Raji (cell line): ENCODE measurements around the gene WDR13.

Source experiments
- POLR2A ChIP-seq: IDR thresholded peaks from 2 replicates; pipeline ENCODE4 v1.6.1; 2011; ENCODE audit warnings: low read depth, low read length, control low read depth; ENCODE audit not compliant: insufficient read depth

Gene WDR13

DNA sequence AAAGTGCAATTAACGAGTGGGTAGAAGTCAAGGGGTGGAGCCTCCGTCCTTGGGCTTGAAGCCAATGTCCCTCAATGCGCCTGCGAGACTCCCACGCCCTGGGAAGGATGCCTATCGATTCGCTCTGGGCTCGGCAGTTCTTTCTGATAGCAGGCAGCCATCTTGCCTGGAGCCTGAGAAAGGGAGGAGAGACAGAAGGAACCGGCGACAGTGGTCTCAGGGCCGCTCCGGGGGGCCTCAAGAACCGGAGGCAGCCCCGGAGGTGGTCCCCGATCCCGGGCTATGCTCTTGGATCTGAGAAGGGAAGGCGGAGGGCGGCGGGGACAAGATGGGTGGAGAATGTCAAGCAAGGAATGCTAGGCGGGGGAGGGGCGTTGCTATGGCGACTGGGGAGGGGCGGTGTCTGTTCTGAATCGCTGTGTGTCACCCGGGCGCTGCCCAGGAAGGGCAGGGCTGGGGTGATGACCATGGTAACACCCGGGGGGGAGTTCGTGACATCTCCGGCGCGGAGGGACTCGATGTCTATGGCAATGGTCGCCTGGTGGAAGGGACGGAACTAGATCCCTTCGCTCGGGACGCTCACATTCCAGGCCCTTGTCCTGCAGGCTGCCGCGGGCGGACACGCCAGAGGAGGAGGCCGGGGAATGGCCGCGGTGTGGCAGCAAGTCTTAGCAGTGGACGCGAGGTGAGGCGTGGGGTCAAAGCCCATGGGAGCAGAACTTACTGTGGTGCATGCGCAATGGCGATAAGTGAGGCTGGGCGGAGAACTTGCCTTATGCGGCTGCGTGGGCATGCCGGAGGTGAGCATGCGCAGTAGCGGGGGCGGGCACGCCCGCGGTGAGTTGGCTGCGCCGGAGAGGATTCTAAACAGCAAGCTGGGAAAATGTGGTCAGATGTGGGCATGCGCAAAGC lies at the start of gene WDR13:
TSS of gene WDR13 (plus strand) at position 140 of the 912 bp plus-strand sequence. CDS start at position 645, 505 bp downstream.
- peak; percentile 78 for TF ChIP-seq POLR2A

DNA sequence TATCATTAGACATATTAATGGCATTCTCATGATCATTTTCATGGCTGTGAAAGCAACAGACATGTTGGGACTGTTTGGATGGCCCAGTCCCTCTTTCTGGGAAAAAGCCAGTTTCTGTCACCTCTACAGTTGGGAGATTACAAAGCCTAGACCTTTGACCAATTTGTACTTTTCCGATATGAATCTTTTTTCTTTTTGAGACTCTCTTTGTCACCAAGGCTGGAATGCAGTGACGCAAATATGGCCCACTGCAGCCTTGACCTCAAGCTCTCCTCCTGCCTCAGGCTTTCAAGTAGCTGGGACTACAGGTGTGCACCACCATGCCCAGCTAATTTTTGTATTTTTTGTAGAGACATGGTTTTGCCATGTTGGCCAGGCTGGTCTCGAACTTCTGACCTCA lies 48.4 kb upstream of the WDR13 start:
- TF ChIP-seq POLR2A, result no peak

DNA sequence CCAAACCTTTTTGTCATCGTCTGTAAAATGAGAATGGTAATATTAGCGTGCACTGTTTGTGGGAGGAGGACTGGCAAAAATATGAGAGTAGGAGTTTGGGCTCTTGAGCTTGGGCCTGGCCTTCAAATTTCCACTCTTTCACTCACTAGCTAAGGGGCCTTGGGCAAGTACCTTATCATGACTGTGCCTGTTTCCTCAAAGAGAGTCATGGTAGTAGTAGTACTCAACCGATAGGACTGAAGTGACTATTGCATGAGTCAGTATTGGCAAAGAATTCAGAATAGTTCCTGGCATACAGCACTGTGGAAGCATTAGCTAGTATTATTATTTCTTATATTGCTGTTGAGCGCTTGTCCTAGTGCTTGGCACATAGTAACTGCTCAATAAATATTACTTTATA lies 39.0 kb upstream of the WDR13 start:
- no peak for TF ChIP-seq POLR2A

DNA sequence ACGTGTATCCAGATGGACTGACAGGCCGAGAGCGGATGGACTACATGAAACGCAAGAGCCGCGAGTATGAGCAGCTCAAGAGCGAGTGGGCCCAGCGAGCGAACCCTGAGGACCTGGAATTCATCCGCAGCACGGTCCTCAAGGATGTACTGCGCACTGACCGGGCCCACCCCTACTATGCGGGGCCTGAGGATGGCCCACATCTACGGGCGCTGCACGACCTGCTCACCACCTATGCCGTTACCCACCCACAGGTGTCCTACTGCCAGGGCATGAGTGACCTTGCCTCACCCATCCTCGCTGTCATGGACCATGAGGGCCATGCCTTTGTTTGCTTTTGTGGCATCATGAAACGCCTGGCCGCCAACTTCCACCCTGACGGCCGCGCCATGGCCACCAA lies 37.7 kb upstream of the WDR13 start:
- TF ChIP-seq POLR2A, result no peak

DNA sequence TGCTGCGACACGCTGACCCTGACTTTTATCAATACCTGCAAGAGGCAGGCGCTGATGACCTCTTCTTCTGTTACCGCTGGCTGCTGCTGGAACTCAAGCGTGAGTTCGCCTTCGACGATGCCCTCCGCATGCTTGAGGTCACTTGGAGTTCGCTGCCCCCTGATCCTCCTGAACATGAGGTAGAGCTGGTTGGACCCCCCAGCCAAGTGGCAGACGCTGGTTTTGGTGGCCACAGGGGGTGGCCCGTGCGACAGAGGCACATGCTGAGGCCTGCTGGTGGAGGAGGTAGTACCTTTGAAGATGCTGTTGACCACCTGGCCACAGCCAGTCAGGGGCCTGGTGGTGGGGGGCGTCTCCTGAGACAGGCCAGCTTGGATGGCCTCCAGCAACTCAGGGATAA lies 37.2 kb upstream of the WDR13 start:
- no peak for TF ChIP-seq POLR2A

DNA sequence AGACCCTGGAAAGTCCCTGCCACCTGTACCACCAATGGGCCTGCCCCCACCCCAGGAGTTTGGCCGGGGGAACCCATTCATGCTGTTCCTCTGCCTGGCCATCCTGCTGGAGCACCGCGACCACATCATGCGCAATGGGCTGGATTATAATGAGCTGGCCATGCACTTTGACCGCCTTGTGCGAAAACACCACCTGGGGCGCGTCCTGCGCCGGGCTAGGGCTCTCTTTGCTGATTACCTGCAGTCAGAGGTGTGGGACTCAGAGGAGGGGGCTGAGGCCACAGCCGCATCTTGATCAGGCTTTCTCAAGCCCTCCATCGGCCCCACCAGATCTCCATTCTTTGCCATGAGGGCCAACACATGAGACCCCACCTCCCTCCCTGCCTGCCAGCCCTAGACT lies 36.6 kb upstream of the WDR13 start:
- no peak for TF ChIP-seq POLR2A

DNA sequence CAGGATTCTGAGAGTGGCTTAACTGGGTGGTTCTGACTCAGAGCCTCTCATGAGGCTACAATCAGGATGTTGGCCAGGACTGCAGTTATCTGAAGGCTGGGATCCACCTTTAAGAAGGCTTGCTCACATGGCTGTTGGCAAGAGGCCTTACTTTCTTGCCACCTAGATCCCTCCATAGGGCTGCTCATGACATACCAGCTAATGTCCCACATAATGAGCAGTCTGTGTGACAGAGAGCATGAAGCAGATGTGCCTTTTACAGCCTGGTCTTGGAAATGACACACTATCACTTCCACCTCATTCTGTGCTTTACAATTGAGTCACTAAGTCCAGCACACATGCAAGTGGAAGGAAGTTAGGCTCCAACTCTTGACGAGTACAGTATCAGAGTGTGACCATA lies 27.3 kb upstream of the WDR13 start:
- no peak for TF ChIP-seq POLR2A

DNA sequence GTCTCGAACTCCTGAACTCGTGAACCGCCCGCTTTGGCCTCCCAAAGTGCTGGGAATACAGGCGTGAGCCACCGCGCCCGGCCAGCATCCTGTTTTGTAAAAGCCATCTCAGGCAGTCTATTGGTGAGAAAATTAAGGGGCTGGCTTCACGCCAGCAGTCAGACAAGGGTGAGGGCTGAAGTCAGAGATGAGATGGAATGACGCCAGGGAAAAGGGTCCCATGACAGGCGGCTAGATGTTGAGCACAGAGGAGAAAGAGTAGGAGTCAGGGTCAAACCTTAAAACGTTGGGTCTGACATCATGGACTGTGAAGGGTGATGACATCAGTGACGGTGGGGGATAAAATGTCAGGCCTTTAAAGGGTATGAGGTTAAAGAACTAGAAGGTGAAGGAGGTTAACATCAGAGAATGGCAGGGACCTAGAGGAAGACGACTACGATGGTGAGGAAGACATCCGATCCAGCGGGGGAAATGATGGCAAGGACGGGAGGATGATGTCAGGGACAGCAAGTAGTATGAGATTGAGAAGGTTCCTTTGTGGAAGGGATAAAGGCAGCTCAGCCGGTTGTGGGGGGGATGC lies 23.5 kb upstream of the WDR13 start:
- TF ChIP-seq POLR2A, result no peak

DNA sequence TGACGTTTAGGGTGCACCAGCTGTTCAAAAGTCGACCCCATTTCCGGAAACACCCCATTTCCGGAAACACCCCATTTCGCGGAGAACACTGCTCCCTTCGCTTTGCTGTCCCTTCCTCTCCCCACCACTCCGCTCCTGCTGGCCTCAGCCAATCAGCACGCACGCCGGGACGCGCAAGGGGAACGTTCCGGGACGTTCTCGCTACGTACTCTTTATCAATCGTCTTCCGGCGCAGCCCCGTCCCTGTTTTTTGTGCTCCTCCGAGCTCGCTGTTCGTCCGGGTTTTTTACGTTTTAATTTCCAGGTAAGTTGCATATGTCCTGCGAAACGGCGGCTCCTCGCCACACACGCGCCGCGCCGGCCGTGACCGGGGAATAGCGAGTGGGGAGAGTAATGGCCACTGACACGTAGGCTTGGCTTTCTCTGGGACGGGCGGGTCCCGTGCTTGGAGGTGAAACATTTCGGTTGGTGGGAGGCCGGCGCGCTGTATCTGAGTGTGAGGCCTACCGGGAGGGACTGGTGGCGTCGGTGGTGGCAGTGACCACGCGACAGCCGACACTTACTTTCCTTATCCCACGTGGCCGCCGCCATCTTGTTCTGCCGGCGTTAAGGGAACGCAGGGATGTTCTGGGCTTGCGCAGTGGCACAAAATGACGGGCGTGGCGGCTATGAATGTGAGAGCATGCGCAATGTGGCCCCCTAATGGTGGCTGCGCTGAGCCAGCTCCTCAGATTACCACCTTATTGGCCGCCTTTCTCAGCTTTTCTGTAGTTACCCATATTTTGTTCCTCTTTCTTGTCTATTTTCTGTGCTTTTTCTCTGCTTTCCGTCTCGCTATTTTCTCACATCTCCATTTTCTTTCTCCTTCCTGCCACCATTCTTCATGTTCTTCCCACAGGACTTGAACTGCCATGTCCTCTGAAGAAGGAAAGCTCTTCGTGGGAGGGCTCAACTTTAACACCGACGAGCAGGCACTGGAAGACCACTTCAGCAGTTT lies 22.7 kb upstream of the WDR13 start, which contains the start of gene RBM3:
TSS of gene RBM3 (plus strand) at position 215 of the 997 bp plus-strand sequence. CDS start at position 912, 697 bp downstream.
- TF ChIP-seq POLR2A, result peak; percentile 65

DNA sequence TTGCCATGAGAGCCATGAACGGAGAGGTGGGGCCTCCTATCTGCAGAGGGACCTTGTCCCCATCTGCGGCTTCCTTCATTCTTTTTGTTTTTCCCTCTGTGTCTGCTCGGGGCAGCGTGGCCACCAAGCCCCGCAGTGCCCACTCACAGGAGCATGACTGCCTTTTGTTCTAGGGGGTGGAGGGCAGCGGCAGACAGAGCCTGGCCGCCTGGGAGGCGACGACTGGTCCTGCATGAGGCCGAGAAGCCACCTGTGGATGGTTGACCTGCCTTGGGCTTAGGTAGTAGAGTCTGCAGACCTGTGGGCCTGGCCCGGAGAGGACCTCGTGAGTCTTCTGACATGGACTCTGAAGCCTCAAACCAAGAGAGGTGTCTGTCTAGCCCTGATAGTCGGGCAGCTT lies 21.6 kb upstream of the WDR13 start:
- TF ChIP-seq POLR2A, result no peak

DNA sequence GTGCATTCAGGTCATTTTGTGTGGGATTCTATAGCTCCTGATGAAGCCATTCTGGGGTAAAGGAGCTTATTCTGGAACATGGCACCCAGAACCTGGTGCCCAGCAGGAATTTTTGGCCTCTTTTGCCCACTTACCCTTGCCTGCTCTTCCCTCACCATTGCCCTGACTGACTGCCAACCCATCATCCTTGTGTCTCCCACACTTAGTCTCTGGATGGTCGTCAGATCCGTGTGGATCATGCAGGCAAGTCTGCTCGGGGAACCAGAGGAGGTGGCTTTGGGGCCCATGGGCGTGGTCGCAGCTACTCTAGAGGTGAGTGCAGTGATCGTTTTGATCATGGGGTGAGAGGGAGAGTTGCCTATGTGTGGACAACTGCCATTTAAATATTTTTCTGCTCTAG lies 21.2 kb upstream of the WDR13 start:
- no peak for TF ChIP-seq POLR2A

DNA sequence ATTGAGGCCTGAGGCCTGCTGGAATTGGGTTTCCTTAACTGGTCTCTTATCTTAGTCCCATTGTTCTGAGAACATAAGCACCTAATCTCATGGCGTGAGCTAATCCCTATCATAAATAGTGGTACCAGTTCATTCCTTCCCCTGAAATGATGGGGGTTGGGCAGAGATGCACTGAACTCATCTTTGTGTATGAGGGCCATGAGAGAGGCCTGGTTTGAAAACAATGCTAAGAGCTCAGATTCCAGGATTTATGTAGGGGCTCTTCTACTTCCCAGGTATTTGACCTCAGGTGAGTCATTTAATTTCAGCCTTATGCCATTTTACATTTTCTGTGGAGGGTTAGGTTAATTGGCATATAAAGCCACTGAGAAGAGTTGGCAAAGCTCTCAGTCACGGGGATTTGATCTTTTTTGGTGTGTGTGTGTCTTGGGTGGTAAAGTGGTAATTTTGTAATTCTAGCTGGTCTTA lies 18.6 kb upstream of the WDR13 start:
- no peak for TF ChIP-seq POLR2A

DNA sequence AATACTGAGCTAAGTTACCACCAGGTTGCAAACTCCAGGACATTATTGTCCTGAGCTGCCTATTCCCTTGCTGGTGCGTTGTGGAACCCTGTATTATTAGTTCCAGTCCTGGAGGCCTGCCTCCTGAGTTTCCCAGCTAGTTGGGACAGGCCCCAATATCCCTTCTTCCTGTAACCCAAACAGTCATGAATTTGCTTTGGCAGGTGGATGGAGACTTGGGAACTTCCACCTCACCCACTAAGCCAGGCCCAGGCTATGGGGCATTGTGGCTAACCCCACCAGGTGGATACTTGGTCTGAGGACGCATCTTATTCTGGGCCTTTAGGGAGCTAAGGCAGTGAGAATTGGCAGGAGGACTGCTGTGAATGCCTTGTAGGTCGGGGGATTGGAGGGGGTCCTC lies 18.0 kb upstream of the WDR13 start:
- TF ChIP-seq POLR2A, result 0 out of 2 replicates have a peak, but pooled peaks have one; percentile 32

DNA sequence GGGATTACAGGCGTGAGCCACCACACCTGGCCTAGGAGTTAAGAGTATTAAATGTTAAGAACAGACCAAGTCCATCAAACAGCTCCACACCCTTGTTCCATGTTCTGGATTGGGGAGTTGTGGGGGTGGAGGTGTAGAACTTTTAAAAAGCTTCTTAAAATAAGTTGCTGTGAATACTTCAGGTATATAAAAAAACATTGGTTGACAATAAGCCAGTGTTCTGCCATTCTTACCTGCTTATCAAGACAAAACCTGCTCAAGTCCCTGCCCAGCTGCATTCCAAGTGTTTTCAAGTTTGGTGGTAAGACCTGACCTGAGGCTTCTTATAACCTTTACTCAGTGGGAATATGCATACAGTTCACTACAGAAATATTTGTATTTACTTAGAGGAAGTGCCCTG lies 16.6 kb upstream of the WDR13 start:
- no peak for TF ChIP-seq POLR2A

DNA sequence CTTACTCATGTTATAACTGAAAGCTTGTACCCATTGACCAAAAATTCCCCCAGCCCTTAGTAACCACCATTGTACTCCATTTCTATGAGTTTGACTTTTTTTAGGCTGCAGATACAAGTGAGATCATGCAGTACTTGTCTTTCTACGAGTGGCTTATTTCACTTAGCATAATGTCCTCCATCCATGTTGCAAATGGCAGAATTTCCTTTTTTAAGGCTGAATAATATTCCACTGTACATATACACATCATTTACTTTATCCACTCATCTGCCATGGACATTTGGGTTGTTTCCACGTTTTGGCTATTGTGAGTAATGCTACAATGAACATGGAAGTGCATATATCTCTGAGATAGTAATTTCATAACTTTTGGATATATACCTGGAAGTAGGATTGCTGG lies 12.6 kb upstream of the WDR13 start:
- TF ChIP-seq POLR2A, result no peak

DNA sequence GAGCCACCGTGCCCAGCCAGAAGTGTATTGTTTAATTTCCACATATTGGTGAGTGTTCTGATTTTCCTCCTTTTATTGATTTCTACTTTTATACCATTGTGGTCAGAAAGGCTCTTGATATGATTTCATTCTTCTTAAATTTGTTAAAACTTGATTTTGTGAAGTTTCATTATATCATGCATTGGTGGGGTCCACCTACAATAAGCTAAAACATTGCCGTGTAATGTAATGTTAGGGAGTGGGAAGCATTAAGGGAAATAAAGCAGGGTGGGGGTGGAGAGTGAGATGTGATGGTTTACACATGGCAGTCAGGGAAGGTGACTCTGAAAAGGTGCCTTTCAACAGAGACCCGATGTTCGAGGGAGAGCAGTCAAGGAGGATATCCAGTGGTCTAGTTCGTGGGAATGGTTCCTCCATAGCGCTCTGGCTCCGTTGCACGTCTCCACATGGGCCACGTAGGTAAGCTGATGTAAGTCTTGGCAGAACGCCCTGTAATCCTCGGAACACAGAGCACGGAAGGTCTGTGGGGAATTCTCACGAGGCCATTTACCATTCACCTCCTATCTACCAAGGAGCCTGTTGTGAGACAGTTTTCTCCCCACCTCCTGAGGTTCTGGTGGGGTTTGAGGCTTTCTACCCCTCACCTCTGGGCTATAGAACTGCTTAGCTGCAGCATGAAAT lies 7.7 kb upstream of the WDR13 start:
- no peak for TF ChIP-seq POLR2A
